CD4-positive, alpha-beta T cell treated with Interferon gamma for 1 hour (primary cell): ENCODE results near the gene NAALADL2.
"Not testable (repeated sequence)": the region's sequence is repeated elsewhere in the genome, so short reads cannot be mapped to it uniquely, and the experiment has no call there.

Experiments used
- DNase-seq: peaks from one replicate; pipeline ENCODE4 v3.0.0-alpha.2; 2020

Gene NAALADL2

DNA sequence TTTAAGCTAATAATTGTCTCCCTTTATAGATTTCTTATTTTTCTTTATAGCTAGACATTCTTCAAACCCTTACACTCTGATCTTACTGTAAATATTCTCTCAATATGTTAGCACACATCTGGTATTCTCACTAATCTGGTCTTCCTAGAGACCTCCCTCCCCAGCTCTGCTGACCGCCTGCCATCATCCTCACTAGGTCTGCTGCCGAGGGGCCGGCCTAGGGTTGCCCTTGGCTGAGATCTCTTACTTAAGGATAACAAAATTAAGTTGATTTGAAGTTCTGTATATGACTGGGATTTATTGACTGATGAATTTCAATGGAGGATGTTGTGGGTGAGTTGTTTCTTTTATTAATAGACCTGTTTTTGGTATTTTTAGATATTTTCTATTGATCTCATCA, 586.6 kb downstream of the NAALADL2 start:
- DNase-seq, result no peak

DNA sequence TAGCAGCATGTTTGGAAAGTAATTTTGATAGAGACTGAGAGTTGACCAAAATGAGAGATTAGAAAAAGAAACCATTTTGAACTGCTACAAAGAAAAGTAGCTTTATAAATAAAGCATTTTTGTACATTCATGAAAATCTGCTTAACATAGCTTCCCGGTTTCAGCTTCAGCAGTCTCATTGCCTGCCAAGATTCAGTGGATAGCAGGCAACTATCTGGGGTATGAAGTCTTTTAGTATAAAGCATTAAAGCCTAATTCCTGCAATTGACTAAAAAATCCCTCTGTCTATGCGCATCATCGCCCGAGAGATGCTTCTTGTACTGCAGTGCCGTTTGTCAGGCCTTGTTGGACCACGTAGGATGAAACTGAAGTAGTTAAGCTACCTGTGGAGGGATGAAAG, 588.4 kb downstream of the NAALADL2 start:
- DNase-seq, result no peak

DNA sequence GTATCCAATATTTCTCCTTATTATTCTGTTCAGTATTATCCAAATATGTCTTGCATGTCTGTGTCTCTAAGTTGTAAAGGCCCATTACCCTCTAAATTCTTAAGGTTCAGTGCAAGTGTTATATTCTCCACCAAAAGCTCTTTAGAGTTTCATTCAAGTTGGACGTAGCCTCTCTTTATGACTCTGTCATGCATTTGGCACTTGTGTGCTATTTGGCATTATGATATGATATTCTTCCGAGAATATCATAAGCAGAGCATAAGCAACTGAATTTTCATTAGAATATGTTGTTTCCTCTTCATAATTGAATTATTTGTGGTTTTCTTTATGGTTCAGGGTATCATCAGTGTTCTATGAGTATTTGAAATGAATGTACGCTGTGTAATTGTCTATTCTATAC, 594.2 kb downstream of the NAALADL2 start:
- DNase-seq, result no peak

DNA sequence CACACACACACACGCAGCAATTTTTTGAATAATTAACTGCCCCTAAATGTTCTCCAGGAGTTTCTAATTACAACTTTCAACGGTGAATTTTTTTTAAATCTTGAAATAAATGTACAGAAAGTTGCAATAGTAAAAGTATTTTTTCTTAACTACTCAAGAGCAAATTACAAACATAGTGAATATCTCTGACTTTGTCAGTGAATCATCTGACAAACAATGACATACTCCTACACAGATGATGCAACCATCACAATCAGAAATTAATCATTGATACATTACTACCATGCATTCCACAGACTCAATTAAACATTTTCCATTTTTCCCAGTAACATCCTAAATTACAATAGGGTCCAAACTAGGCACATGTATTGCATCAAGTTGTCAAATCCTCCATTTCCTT, 597.3 kb downstream of the NAALADL2 start:
- DNase-seq, result no peak

DNA sequence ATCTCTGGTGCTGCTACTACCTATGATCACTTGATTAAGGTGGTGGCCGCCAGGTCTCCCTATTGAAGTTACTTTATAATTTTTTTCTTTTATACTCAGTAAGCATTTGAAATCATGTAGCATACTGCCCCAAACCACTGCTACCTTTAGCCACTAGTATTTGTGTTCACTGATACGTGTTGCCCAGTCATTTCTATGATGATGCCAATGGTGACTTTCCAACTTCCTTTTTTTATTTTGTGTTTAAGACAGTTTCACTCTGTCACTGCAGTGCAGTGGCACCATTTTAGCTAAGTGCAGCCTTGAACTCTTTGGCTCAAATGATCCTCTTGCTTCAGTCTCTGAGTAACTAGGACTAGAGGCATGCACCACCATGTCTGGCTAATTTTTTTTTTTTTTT, 598.2 kb downstream of the NAALADL2 start:
- no peak for DNase-seq

DNA sequence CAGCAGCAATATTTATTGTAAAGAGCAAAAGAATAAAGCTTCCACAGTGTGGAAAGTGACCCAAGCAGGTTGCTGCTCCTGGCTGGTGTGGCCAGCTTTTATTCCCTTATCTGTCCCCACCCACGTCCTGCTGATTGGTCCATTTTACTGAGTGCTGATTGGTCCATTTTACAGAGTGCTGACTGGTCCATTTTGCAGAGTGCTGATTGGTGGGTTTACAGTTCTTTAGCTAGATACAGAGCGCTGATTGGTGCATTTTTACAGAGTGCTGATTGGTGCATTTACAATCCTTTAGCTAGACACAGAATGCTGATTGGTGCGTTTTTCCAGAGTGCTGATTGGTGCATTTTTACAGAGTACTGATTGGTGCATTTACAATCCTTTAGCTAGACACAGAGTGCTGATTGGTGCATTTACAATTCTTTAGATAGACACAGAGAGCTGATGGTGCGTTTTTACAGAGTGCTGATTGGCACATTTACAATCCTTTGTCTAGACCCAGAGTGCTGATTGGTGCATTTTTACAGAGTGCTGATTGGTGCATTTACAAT, 601.8 kb downstream of the NAALADL2 start:
- not testable (repeated sequence) for DNase-seq

DNA sequence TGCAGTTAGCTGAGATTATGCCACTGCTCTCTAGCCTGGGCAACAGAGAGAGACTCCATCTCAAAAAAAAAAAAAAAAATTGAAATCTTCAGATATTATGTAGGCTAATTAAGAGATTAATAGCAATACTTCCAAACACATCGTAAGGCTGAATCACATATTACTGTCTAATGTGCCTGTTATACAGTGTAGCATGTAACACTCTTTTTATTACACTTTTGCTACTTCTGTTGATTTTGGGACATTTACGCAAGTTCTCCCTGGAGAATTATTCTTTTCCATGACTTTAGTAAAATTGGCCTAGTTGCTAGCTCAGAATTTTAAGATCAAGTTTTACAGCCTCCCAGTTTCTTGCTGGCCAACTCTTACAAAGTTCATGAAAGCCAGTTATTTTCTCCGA, 605.2 kb downstream of the NAALADL2 start:
- DNase-seq, result no peak

DNA sequence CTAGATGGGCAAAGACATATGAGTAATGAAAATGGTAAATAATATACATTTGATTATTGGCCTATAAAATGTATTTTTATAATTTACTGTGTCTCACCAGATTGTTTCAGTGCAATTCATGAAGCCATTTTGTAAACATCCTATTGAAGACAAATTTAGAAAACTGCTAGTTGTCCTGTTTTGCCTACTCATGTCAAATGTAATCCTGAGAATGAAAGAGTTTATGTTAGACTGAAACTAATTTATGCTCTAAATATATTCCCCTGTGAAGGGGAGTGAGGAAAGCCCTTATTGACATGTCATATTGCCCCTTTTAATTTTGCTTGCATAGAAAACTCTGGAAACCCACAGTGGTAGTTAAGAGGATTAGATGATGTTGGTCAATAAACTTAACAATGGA, 610.0 kb downstream of the NAALADL2 start:
- no peak for DNase-seq

DNA sequence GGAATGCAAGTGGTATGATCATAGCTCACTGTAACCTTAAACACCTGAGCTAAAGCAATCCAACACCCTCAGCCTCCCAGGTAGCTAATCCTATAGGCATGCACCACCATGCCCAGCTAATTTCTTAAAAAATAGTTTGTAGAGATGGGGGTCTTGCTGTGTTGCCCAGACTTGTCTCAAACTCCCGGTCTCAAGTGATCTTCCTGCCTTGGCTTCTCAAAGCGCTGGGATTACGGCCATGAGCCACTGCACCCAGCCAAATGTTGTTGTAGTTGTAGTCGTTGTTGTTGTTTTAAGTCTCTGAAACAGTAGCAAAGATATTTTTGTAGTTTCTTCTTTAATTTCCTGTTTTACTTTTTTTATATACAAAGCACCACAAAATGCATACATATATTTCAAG, 616.6 kb downstream of the NAALADL2 start:
- no peak for DNase-seq

DNA sequence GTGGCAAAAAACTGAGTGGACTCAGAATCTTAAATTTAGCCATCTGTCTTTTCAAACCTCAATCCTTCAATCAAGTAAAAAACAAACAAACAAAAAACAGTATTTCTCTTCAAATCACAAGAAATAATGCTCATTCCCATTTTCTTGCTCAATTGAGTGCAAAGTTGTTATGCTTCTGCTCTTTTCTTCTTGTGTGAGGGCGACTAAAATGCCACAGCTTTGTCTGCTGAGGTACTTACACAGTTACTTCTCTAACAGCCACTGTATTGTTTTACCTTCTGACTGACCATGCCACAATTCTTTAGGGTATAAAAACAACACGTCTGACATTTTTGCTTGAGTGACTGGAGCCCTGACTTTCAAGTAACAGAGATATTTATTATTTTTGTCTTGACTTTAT, 617.4 kb downstream of the NAALADL2 start:
- no peak for DNase-seq

DNA sequence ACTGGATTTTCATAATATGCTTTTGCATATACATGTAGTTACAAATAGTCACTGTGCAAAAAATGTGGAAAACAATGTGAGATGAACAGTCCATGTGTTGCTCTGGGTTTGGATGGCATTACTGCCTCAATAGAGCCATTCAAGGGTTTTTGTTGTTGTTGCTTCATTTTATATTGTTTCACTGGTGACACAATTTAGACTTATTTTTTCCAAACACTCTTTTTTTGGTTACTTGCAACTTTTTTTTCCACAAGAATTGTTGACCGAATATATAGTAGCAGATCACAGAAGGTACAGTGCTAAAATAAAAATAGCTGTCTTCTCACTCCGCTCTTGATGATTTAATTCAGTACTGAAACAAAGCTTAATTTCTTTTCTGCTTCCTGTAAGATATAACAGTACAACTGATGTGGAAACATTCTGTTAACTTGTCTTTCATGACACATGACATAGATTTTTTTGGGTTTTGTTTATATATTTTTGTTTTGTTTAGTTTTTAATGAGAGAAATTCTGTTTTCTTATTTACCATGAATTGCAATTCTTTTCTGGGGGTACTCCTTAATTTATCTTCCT, 618.6 kb downstream of the NAALADL2 start:
- no peak for DNase-seq

DNA sequence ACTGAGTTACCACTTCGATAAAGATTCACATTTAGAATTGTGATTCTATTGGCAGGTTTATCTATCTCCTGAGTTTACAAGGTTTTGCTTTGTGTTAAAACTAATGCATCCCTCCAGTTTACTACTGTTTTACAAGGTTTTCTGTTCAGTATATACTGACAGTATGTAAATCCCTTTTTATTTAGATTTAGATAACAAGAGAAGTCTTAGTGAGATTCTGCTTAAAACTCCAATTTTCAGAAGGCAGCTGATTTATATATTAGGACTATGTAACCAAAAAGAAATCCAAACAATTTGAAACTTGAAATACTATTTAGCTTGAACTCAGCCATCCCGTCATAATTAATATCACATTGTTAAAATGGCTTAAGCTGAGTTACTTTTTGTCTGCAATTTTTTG, 619.2 kb downstream of the NAALADL2 start:
- no peak for DNase-seq

DNA sequence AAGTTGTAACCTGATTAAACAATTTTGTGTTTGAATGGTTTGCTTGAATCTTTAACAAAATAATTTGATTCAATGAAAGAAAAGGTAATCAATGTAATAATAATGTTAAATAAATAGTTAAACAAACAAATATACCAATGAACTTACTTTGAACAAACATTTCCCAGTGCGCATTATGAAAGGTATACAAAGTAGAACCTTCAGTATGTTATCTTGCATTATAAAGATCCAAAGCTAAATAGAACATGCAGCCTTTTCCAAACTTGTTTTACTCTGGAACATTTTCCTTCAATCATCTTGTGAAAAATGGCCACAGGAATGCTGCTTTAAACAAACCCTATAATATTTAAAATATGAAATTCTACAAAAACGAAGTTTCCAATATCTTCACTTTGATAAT, 620.0 kb downstream of the NAALADL2 start:
- DNase-seq, result no peak

DNA sequence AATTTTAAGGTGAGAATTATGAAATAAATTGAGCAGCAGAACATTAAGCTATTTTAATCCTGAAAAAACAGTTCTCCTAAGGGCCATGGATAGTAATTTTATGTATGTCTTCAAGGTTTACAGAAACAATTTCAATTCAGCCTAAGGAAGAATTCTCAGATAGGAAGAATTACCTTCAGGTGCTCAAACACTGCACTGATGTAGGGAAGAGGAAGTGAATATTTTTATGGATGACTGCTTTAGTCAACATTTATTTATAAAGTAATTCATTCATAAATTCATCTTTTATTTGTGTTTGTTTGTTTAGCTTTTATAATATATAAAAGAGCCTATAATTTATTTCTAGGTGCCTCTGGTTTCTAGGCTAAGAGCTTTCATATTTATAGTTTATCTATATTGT, 620.7 kb downstream of the NAALADL2 start:
- no peak for DNase-seq

DNA sequence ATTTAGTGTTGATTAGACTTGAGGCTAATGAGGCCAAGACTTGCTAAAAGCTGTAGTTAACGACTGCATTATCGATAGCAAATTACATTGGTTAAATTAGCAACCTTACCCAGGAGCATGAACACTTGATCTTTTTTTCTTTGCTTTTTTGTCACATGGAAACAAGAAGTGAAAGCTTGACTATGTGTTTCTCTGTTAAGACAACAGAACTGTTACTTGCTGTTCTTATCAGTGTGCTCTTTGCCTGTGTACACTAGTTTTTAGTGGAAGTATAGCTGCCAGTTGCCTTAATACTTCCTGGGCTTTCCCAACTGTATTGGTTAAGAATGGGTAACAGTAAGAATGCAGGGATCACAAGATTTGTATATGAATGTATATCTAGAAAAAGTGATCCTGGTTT, 625.5 kb downstream of the NAALADL2 start:
- DNase-seq, result no peak

DNA sequence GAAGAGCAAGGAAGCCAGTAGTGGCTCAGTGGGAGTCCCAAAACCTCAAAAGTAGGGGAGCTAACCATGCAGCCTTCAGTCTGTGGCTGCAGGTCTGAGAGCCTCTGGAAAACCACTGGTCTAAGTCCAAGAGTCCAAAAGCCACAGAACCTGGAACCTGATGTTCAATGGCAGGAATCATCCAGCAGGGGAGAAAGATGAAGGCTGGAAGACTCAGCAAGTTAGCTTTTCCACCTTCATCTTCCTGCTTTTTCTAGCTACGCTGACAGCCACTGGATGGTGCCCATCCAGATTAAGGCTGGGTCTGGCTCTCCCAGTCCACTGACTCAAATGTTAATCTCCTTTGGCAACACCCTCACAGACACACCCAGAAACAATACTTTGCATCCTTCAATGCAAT, 626.3 kb downstream of the NAALADL2 start:
- DNase-seq, result no peak

DNA sequence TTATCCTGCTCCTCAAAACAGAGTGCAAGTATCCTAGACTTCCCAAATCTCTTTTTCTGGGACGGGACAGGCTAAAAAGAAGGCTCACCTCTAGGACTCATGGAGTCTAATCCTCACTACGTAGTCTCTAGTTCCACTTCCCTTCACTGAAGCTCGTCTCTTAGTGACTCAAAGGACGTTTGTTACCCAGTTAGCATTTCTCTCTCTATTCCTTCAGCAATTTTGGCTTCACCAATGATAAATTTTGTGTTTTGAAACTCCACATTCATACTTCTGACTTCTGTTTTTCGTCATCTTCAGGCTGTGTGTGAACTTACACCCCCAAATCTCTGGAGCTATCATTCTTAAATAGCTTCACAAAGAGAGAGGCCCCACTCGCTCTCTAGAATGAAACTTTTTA, 627.1 kb downstream of the NAALADL2 start:
- no peak for DNase-seq

DNA sequence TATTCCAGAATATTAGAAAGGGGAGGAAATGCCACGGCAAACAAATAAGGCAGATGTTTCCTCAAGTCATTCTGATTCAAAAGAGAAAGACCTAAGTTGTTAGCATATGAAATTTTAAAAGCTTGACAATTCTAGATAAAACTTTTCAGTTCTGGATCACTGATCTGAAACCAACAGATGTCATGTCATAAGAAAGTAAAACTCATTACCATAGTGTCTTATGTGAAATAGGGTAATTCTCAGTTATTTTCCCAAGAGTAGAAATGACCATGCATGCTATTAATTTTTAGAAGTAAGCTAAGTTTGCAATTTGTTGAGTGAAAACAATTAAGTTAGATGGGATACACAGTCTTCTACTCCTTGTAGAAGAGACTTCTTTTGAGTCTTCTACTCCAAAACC, 630.3 kb downstream of the NAALADL2 start:
- no peak for DNase-seq

DNA sequence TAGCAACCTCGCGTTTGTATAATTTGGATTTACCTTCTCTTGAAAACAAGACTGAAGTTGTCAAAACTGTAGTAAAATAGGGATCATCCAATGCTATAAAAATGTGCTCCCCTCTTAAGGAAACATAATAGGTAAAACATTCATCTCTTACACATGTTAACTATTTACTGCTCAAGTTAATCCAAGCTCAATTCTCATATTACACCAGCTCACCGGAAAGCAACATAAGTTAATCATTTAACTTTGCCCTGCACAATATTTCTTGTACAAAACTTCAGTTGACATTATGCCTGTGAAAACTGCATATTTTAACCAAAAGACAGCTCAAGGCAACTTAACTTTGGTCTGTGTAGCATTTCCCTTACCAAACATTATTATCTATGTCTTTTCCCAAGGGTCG, 634.2 kb downstream of the NAALADL2 start:
- DNase-seq, result no peak

DNA sequence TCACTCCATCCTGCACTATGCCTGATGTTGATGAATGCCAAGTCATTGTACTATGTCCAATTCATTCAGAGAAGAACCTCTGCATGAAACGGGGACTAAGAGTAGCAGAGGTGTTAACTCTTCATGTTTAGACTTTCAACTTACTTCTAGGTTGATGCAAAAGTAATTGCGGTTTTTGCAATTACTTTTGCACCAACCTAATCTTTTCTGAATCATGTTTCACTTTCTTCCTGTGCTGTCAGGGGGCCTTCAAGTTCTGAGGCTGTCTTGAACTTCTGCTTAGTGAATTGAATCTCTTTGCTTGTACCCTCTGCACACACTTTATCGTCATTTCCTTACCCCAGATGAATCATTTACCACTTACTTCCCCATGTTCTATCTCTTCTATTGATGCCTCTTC, 636.2 kb downstream of the NAALADL2 start:
- DNase-seq, result no peak

DNA sequence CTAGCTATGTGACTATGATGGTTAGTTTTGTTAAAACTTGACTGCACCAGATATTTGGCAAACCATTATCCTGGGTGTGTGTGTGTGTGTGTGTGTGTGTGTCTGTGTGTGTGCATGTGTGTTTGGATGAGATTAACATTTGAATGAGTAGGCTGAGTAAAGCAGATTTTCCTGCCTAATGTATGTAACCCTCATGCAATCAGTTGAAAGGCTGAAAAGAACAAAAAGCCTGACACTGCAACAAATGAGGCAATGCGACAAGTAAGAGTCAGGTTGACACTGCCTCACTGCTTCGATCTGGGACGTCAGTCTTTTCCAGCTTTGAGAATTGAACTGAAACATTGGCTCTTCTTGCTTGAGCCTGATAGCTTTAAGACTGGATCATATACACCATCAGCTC, 643.0 kb downstream of the NAALADL2 start:
- DNase-seq, result no peak

DNA sequence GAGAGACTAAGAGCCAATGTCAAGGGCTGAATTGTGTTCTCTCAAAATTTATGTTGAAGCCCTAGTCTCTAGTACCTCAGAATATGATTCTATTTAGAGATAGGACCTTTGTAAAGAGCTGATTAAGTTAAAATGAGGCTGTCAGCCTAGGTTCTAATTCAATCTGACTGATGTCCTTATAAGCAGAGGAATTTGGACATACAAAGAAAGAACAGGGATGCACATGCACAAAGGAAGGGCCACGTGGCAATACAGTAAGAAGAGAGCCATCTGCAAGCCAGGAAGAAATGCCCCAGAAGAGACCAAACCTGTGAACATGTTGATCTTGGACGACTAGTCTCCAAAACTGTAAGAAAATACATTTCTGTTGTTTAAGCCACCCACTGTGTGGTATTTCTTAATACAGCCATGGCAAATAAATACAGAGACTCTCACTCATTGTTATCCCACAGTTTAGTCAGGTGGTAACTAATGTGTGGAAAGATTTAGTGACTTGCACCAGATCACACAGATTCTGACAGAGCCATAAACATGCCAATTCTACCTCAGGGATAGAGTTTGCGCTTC, 652.2 kb downstream of the NAALADL2 start:
- DNase-seq, result no peak

DNA sequence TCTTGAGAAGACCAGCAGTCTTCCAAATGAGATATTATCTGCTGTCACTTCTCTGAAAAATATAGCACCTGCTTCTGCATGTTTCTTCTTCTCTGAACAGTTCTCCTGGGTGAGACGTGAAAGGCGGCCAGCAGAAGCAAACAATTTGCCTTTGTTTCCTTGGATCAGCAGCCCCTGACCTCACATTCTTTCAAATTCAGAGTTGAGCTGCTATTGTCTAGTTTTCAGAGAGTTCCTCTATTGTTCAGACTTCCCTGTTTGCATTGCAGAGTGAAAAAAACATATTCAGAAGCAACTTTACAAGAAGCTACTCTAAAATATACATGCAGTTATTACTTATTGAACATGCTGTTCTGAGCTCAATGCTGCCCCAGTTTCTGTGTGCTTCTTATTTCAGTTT, 653.6 kb downstream of the NAALADL2 start:
- no peak for DNase-seq

DNA sequence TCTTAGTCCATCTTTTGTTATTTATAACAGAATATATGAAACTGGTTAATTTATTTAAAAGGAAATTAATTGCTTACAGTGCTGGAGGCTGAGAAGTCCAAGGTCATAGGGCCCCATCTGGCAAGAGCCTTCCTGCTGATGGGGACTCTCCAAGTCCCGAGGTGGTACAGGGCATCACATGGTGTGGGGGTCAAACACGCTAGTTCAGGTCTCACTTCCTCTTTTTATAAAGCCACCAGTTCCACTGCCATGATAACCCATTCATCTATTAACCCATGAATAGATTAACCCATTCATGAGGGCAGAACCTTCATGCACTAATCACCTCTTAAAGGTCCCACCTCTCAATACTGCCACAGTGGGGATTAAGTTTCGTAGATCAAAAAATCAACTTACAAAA, 659.3 kb downstream of the NAALADL2 start:
- no peak for DNase-seq

DNA sequence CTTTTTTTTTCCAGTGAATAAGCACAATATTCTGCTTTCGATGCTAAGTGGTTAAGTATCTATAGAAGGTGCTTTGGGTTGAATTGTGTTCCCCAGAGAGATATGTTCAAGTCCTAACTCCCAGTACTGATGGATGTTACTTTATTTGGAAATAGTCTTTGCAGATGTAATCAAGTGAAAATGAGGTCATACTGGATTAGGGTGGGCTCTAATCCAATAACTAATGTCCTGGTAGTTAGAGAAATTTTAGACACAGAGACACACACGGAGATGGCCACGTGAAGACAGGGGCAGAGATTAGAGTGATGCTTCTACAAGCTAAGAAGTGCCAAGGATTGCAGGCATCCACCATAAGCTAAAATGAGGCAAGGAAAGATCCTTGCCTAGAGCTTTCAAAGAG, 662.3 kb downstream of the NAALADL2 start:
- no peak for DNase-seq
